GM12878 (cell line): ENCODE data around the gene RNF115. TPM values are rescaled to one million over a fixed set of nuclear protein-coding genes. Genes with fewer than 3 reads are reported as not detected.

ENCODE experiments used
- ATAC-seq: fragments of 200-7000 bp; cut with Tn5 transposase; 3 replicates; pipeline ENCODE4 v1.9.1; 2020; ENCODE audit warnings: mild to moderate bottlenecking, moderate library complexity
- BruUV-seq: library from RNA; stranded (reverse); fragments of 400-500 nt; replicated peaks from 2 replicates; lab custom pipeline; 2021; lab: Mats Ljungman, UMichigan
- CTCF ChIA-PET: fragments of 300-600 bp; sonication (Branson Sonifier 250); formaldehyde crosslinking; extraction: SDS; loops from one replicate; lab custom pipeline; 2021; ENCODE audit warnings: inconsistent platforms; lab: Yijun Ruan, JAX
- POLR2A ChIA-PET: fragments of 350-600 bp; formaldehyde crosslinking; extraction: SDS; loops from one replicate; lab custom pipeline; 2021; ENCODE audit warnings: inconsistent platforms; lab: Charles Lee
- RAD21 ChIA-PET: fragments of 300-600 bp; sonication (Branson Sonifier 250); formaldehyde crosslinking; loops from one replicate; lab custom pipeline; 2023; ENCODE audit warnings: antibody characterized with exemption; ENCODE audit not compliant: unreplicated experiment; lab: Charles Lee
- SMC1A ChIA-PET: fragments of 300-600 bp; sonication (Branson Sonifier 250); formaldehyde crosslinking; loops from one replicate; lab custom pipeline; 2023; ENCODE audit not compliant: unreplicated experiment, uncharacterized antibody; lab: Charles Lee
- DNase-seq: peaks from one replicate; pipeline ENCODE4 v3.0.0-alpha.2; 2011; ENCODE audit warnings: low read depth, low spot score
- FAIRE-seq: peaks from 3 replicates; lab custom pipeline; 2011; peaks lifted over from hg19 to GRCh38; lab: Jason Lieb, UNC
- H2AFZ ChIP-seq: 2 replicates; pipeline ENCODE4 v1.6.0; 2011; ENCODE audit warnings: low read depth, low read length, control low read depth; ENCODE audit not compliant: control insufficient read depth
- H3K27ac ChIP-seq: 2 replicates; pipeline ENCODE4 v1.5.1; 2011; ENCODE audit warnings: control low read depth; ENCODE audit not compliant: control insufficient read depth, insufficient read depth
- H3K27me3 ChIP-seq, 2 experiments: replicated peaks in 1 of 2; 2 replicates each; pipeline versions ENCODE4 v1.6.0 to v1.6.1; 2011; ENCODE audit warnings: low read length in 1 of 2; ENCODE audit not compliant: control insufficient read depth in 2 of 2, insufficient read depth in 2 of 2
- H3K36me3 ChIP-seq, 2 experiments: 2 replicates each; pipeline ENCODE4 v1.5.1; 2011; ENCODE audit warnings: low read length in 1 of 2; ENCODE audit not compliant: control insufficient read depth in 2 of 2, insufficient read depth in 2 of 2
- H3K4me1 ChIP-seq: 2 replicates; pipeline ENCODE4 v1.6.1; 2011; ENCODE audit warnings: mild to moderate bottlenecking, low read length, moderate library complexity, mixed read lengths; ENCODE audit not compliant: control insufficient read depth, insufficient read depth
- H3K4me2 ChIP-seq: 2 replicates; pipeline ENCODE4 v1.6.0; 2011; ENCODE audit warnings: control low read depth; ENCODE audit not compliant: control insufficient read depth, insufficient read depth
- H3K4me3 ChIP-seq: fragments of 200-600 bp; sonication (generic); 2 replicates; pipeline ENCODE4 v1.5.1; 2016
- H3K79me2 ChIP-seq: 2 replicates; pipeline ENCODE4 v1.6.0; 2011; ENCODE audit warnings: low read length; ENCODE audit not compliant: control insufficient read depth, insufficient read depth
- H3K9ac ChIP-seq: 2 replicates; pipeline ENCODE4 v1.8.0; 2011; ENCODE audit warnings: low read length, control low read depth, mixed read lengths; ENCODE audit not compliant: control insufficient read depth, insufficient read depth
- H3K9me3 ChIP-seq: replicated peaks from 3 replicates; pipeline ENCODE4 v1.5.1; 2011; ENCODE audit warnings: mild to moderate bottlenecking, low read length; ENCODE audit not compliant: control insufficient read depth, insufficient read depth
- H4K20me1 ChIP-seq: 2 replicates; pipeline ENCODE4 v1.6.0; 2011; ENCODE audit not compliant: control insufficient read depth, insufficient read depth
- ASH2L ChIP-seq: fragments of 300-600, 200-600 bp; sonication (generic); IDR thresholded peaks from 2 replicates; pipeline ENCODE4 v1.6.1; 2017; ENCODE audit warnings: low read depth, mild to moderate bottlenecking, borderline replicate concordance
- BACH1 ChIP-seq: fragments of 450-650 bp; IDR thresholded peaks from 2 replicates; pipeline ENCODE4 v1.6.1; 2017; ENCODE audit warnings: mild to moderate bottlenecking, borderline replicate concordance
- EP300 ChIP-seq, 2 experiments: fragments of 150-350 bp in 1 of 2; IDR thresholded peaks; 2 replicates each; pipeline ENCODE4 v1.6.1; 2011 to 2012; ENCODE audit warnings: low read depth in 2 of 2, low read length in 2 of 2, borderline replicate concordance in 1 of 2, improper control_type of control experiment in 1 of 2, inconsistent platforms in 1 of 2; ENCODE audit not compliant: control insufficient read depth in 1 of 2
- EZH2 ChIP-seq: IDR thresholded peaks from 2 replicates; pipeline ENCODE4 v1.6.1; 2012; ENCODE audit warnings: low read depth, mild to moderate bottlenecking, control low read depth, inconsistent platforms, low read length, borderline replicate concordance; ENCODE audit not compliant: control insufficient read depth
- FOXK2 ChIP-seq: fragments of 450-650 bp; IDR thresholded peaks from 2 replicates; pipeline ENCODE4 v1.6.1; 2017; ENCODE audit warnings: mild to moderate bottlenecking, moderate library complexity
- NR2C1 ChIP-seq: fragments of 450-650 bp; IDR thresholded peaks from 2 replicates; pipeline ENCODE4 v1.6.1; 2017; ENCODE audit warnings: antibody characterized with exemption, mild to moderate bottlenecking, moderate library complexity
- NR2C2 ChIP-seq: IDR thresholded peaks from 2 replicates; pipeline ENCODE4 v1.6.1; 2011; ENCODE audit warnings: borderline replicate concordance, low read depth; ENCODE audit not compliant: control insufficient read depth, insufficient read length
- NRF1 ChIP-seq: conservative IDR thresholded peaks from 2 replicates; pipeline ENCODE4 v1.6.1; 2011; ENCODE audit warnings: mild to moderate bottlenecking, low read depth, low read length, improper control_type of control experiment
- PML ChIP-seq: IDR thresholded peaks from 2 replicates; pipeline ENCODE4 v1.6.1; 2012; ENCODE audit warnings: low read length, inconsistent platforms
- TAF1 ChIP-seq: IDR thresholded peaks from 2 replicates; pipeline ENCODE4 v1.6.1; 2011; ENCODE audit warnings: mild to moderate bottlenecking, low read depth, low read length, borderline replicate concordance
- ZNF274 ChIP-seq: IDR thresholded peaks from one replicate; pipeline ENCODE4 v1.8.0; 2011; ENCODE audit not compliant: insufficient read length, insufficient read depth
- WGBS: methylation state at CpG from one replicate; pipeline ENCODE4 v1.1.6; 2016; ENCODE audit warnings: low lambda C conversion rate; ENCODE audit not compliant: insufficient replicate concordance, insufficient coverage; ENCODE audit errors: missing lambda C conversion rate; 5-methylcytosine and 5-hydroxymethylcytosine counted together
- in situ Hi-C: fragments of 300-500 bp; cut with MboI; formaldehyde crosslinking; loops from 9 replicates; pipeline ENCODE4 v1.14.3; 2018; ENCODE audit warnings: mixed read lengths
- intact Hi-C: fragments of 100-400 bp; cut with micrococcal nuclease; formaldehyde crosslinking; loops from one replicate; pipeline ENCODE4 v1.14.2; 2022; ENCODE audit not compliant: unreplicated experiment
- polyA plus RNA-seq, 11 experiments: library from polyadenylated mRNA; depleted of rRNA in 4 of 11; unstranded in 6 of 11; stranded (reverse) in 5 of 11; fragments of >200 nt; fragmentation: Nextera tagmentation in 4 of 11; fragmentation: Illumina TruSeq in 1 of 11; extraction: Ambion mirVana in 4 of 11; extraction: Trizol in 1 of 11; gene quantifications; 1 replicate in 1 of 11; 2 replicates in 10 of 11; pipeline versions ENCODE4 v1.2.1 to v1.2.3, GENCODE V29; 2011 to 2016; ENCODE audit warnings: inconsistent platforms in 2 of 11, missing spikeins in 2 of 11, low read depth in 1 of 11
- total RNA-seq, 4 experiments: library from RNA; depleted of rRNA in 3 of 4; stranded (reverse); fragments of >200 nt in 3 of 4; fragmentation: Illumina TruSeq in 1 of 4; extraction: Trizol in 1 of 4; gene quantifications; 2 replicates each; pipeline versions ENCODE4 v1.2.1 to v1.2.3, GENCODE V29; 2013 to 2021
- TF ChIP-seq, protein P1 (sequence below): fragments of 450-650 bp; IDR thresholded peaks from 2 replicates; pipeline ENCODE4 v1.6.1; 2014; ENCODE audit warnings: mild to moderate bottlenecking
- TF ChIP-seq, protein P2 (sequence below): IDR thresholded peaks from 2 replicates; pipeline ENCODE4 v1.6.1; 2012; ENCODE audit warnings: improper control_type of control experiment, low read depth, low read length; ENCODE audit not compliant: insufficient replicate concordance
- TF ChIP-seq, protein P3 (sequence below): IDR thresholded peaks from 2 replicates; pipeline ENCODE4 v1.6.1; 2011; ENCODE audit warnings: mild to moderate bottlenecking, low read depth, low read length, moderate library complexity; ENCODE audit not compliant: insufficient replicate concordance
- TF ChIP-seq, protein P4 (sequence below): fragments of 450-650 bp; IDR thresholded peaks from 2 replicates; pipeline ENCODE4 v1.6.1; 2017; ENCODE audit warnings: mild to moderate bottlenecking

The RNF115 gene
- total and polyA plus RNA-seq, 10 of the 15 experiments (the other 5 are each of a cell fraction or from before 2014, with no cell fraction given), result 3.4 to 22.0 (median 12.9) TPM

DNA sequence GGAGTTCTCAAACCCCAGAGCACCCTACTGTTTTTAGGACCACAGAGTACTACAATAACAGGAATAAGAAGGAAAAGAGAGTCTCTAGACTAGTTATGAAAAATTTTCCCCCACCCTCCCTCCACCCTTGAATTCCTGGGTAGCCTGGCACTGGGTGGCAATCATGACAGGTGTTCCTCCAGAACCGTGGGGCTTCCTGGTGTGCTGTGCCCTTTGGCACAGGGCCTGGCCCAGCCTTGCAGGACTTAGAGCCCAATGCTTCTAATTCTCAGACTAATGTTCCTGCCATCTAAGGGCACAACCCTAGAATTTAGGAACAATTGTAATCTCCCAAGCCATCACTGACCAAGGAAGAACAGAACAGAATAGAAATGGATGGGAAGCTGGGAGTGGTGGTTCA, 106.1 kb downstream of the RNF115 start:
- FAIRE-seq, result no peak
- in situ Hi-C loops, result no loop called here
- TF ChIP-seq TAF1 (no peak), FOXK2 (no peak), NR2C2 (no peak), EP300 (IDR thresholded peaks at IDR 0.05; ENCODE audit: borderline replicate concordance in 1 of 2, control insufficient read depth in 1 of 2, low read depth in 2 of 2, low read length in 2 of 2) (no peak), NRF1 (no peak), BACH1 (no peak), PML (no peak), NR2C1 (no peak), EZH2 (no peak), ZNF274 (no peak), ASH2L (no peak)
- TF ChIP-seq, protein P1, sequence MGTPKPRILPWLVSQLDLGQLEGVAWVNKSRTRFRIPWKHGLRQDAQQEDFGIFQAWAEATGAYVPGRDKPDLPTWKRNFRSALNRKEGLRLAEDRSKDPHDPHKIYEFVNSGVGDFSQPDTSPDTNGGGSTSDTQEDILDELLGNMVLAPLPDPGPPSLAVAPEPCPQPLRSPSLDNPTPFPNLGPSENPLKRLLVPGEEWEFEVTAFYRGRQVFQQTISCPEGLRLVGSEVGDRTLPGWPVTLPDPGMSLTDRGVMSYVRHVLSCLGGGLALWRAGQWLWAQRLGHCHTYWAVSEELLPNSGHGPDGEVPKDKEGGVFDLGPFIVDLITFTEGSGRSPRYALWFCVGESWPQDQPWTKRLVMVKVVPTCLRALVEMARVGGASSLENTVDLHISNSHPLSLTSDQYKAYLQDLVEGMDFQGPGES, result no peak
- TF ChIP-seq, protein P2, sequence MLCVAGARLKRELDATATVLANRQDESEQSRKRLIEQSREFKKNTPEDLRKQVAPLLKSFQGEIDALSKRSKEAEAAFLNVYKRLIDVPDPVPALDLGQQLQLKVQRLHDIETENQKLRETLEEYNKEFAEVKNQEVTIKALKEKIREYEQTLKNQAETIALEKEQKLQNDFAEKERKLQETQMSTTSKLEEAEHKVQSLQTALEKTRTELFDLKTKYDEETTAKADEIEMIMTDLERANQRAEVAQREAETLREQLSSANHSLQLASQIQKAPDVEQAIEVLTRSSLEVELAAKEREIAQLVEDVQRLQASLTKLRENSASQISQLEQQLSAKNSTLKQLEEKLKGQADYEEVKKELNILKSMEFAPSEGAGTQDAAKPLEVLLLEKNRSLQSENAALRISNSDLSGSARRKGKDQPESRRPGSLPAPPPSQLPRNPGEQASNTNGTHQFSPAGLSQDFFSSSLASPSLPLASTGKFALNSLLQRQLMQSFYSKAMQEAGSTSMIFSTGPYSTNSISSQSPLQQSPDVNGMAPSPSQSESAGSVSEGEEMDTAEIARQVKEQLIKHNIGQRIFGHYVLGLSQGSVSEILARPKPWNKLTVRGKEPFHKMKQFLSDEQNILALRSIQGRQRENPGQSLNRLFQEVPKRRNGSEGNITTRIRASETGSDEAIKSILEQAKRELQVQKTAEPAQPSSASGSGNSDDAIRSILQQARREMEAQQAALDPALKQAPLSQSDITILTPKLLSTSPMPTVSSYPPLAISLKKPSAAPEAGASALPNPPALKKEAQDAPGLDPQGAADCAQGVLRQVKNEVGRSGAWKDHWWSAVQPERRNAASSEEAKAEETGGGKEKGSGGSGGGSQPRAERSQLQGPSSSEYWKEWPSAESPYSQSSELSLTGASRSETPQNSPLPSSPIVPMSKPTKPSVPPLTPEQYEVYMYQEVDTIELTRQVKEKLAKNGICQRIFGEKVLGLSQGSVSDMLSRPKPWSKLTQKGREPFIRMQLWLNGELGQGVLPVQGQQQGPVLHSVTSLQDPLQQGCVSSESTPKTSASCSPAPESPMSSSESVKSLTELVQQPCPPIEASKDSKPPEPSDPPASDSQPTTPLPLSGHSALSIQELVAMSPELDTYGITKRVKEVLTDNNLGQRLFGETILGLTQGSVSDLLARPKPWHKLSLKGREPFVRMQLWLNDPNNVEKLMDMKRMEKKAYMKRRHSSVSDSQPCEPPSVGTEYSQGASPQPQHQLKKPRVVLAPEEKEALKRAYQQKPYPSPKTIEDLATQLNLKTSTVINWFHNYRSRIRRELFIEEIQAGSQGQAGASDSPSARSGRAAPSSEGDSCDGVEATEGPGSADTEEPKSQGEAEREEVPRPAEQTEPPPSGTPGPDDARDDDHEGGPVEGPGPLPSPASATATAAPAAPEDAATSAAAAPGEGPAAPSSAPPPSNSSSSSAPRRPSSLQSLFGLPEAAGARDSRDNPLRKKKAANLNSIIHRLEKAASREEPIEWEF, result no peak
- TF ChIP-seq, protein P3, sequence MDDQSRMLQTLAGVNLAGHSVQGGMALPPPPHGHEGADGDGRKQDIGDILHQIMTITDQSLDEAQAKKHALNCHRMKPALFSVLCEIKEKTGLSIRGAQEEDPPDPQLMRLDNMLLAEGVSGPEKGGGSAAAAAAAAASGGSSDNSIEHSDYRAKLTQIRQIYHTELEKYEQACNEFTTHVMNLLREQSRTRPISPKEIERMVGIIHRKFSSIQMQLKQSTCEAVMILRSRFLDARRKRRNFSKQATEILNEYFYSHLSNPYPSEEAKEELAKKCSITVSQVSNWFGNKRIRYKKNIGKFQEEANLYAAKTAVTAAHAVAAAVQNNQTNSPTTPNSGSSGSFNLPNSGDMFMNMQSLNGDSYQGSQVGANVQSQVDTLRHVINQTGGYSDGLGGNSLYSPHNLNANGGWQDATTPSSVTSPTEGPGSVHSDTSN, result no peak
- TF ChIP-seq, protein P4, sequence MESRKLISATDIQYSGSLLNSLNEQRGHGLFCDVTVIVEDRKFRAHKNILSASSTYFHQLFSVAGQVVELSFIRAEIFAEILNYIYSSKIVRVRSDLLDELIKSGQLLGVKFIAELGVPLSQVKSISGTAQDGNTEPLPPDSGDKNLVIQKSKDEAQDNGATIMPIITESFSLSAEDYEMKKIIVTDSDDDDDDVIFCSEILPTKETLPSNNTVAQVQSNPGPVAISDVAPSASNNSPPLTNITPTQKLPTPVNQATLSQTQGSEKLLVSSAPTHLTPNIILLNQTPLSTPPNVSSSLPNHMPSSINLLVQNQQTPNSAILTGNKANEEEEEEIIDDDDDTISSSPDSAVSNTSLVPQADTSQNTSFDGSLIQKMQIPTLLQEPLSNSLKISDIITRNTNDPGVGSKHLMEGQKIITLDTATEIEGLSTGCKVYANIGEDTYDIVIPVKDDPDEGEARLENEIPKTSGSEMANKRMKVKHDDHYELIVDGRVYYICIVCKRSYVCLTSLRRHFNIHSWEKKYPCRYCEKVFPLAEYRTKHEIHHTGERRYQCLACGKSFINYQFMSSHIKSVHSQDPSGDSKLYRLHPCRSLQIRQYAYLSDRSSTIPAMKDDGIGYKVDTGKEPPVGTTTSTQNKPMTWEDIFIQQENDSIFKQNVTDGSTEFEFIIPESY, result no peak

More for the DNA sequence above, 106.1 kb downstream of the RNF115 start:
- no TSS peak for BruUV-seq
- Histone ChIP-seq H3K36me3 (no peaks in the 10 kb centered on the region), H3K79me2 (no peaks in the 10 kb centered on the region), H3K27ac (no peak overlapping the region), H2AFZ (no peak overlapping the region), H3K4me3 (no peak overlapping the region), H3K9me3 (no peaks in the 10 kb centered on the region), H3K9ac (no peak overlapping the region), H3K4me1 (peaks cover 16% of the 10 kb centered on the region), H4K20me1 (no peaks in the 10 kb centered on the region), H3K4me2 (no peak overlapping the region), H3K27me3 (no peaks in the 10 kb centered on the region)
- CTCF ChIA-PET, result no interaction called here
- SMC1A ChIA-PET, result interaction anchor here (0.9 to 3.1 kb wide), 2 partner anchors 8 to 26 kb away, joined by 3 to 17 read pairs; no protein-coding TSS in a partner anchor
- POLR2A ChIA-PET, result no interaction called here
- WGBS, result 31% methylated on average over 1 of the region's 1 CpG
- intact Hi-C loops, result no loop called here
- DNase-seq (no peak), ATAC-seq (no peak)
- RAD21 ChIA-PET, result no interaction called here
